PC-3 (cell line): ENCODE measurements around the gene TTC29. TPM values are rescaled to one million over a fixed set of nuclear protein-coding genes. Genes with fewer than 3 reads are reported as not detected.

ENCODE experiments used
- ATAC-seq: fragments of 200-7000 bp; cut with Tn5 transposase; 2 replicates; pipeline ENCODE4 v1.9.1; 2020; ENCODE audit warnings: mild to moderate bottlenecking, moderate library complexity
- BruUV-seq: library from RNA; stranded (reverse); fragments of 400-500 nt; replicated peaks from 2 replicates; lab custom pipeline; 2021; lab: Mats Ljungman, UMichigan
- CTCF ChIA-PET: fragments of 300-600 bp; sonication (Branson Sonifier 250); formaldehyde crosslinking; loops from one replicate; lab custom pipeline; 2022; ENCODE audit warnings: antibody characterized with exemption; lab: Charles Lee
- POLR2A ChIA-PET: fragments of 300-600 bp; sonication (Branson Sonifier 250); formaldehyde crosslinking; loops from one replicate; lab custom pipeline; 2022; ENCODE audit warnings: antibody characterized with exemption; ENCODE audit not compliant: unreplicated experiment; lab: Charles Lee
- DNase-seq: peaks from one replicate; pipeline ENCODE4 v3.0.0-alpha.2; 2015
- H2AFZ ChIP-seq: fragments of 300-600 bp; sonication (generic); 2 replicates; pipeline ENCODE4 v1.6.0; 2016; ENCODE audit warnings: antibody characterized with exemption, low read length
- H3F3A ChIP-seq: fragments of 300-600 bp; sonication (generic); one replicate; pipeline ENCODE4 v1.6.0; 2017; ENCODE audit warnings: antibody characterized with exemption, low read length, control low read depth, mild to moderate bottlenecking; ENCODE audit not compliant: unreplicated experiment
- H3K27ac ChIP-seq: fragments of 300-600 bp; sonication (generic); 2 replicates; pipeline ENCODE4 v1.5.1; 2016; ENCODE audit warnings: mild to moderate bottlenecking, low read length
- H3K27me3 ChIP-seq: fragments of 300-600 bp; sonication (generic); 2 replicates; pipeline ENCODE4 v1.6.1; 2016; ENCODE audit warnings: low read length, mixed read lengths
- H3K36me3 ChIP-seq: fragments of 300-600 bp; sonication (generic); 2 replicates; pipeline ENCODE4 v1.6.1; 2016; ENCODE audit warnings: low read depth, mixed run types, low read length, mixed read lengths
- H3K4me1 ChIP-seq: fragments of 300-600 bp; sonication (generic); 2 replicates; pipeline ENCODE4 v1.5.1; 2016; ENCODE audit warnings: low read length; ENCODE audit not compliant: insufficient read depth
- H3K4me2 ChIP-seq: fragments of 300-600 bp; sonication (generic); 2 replicates; pipeline ENCODE4 v1.6.0; 2016; ENCODE audit warnings: low read length
- H3K4me3 ChIP-seq: fragments of 300-600 bp; sonication (generic); 2 replicates; pipeline ENCODE4 v1.5.1; 2016; ENCODE audit warnings: mild to moderate bottlenecking, low read length, mixed read lengths
- H3K79me2 ChIP-seq: fragments of 300-600 bp; sonication (generic); 2 replicates; pipeline ENCODE4 v1.6.1; 2017; ENCODE audit warnings: low read length, mixed read lengths
- H3K9ac ChIP-seq: fragments of 300-600 bp; sonication (generic); 2 replicates; pipeline ENCODE4 v1.6.0; 2016; ENCODE audit warnings: mild to moderate bottlenecking, low read length
- H3K9me2 ChIP-seq: fragments of 300-600 bp; sonication (generic); replicated peaks from 2 replicates; pipeline ENCODE4 v1.6.1; 2016; ENCODE audit warnings: mixed run types, low read length, mixed read lengths
- H3K9me3 ChIP-seq: fragments of 300-600 bp; sonication (generic); 2 replicates; pipeline ENCODE4 v1.6.1; 2016; ENCODE audit warnings: low read length, mixed read lengths
- H4K20me1 ChIP-seq: fragments of 300-600 bp; sonication (generic); 2 replicates; pipeline ENCODE4 v1.6.1; 2016; ENCODE audit warnings: low read length, mixed read lengths
- EZH2 ChIP-seq: fragments of 300-600 bp; sonication (generic); IDR thresholded peaks from one replicate; pipeline ENCODE4 v1.6.1; 2017; ENCODE audit warnings: antibody characterized with exemption, mild to moderate bottlenecking, low read length; ENCODE audit not compliant: unreplicated experiment
- EZH2phosphoT487 ChIP-seq: fragments of 300-600 bp; sonication (generic); IDR thresholded peaks from 2 replicates; pipeline ENCODE4 v1.6.1; 2018; ENCODE audit warnings: mild to moderate bottlenecking, antibody characterized with exemption, low read length, borderline replicate concordance
- intact Hi-C: fragments of 100-400 bp; cut with micrococcal nuclease; formaldehyde crosslinking; loops from 2 replicates; pipeline ENCODE4 v1.9.0; 2023
- total RNA-seq: library from RNA; depleted of rRNA; stranded (reverse); fragments of >200 nt; gene quantifications from 2 replicates; pipeline ENCODE4 v1.2.3, GENCODE V29; 2014
- TF ChIP-seq, protein P1 (sequence below): fragments of 300-600 bp; sonication (generic); conservative IDR thresholded peaks from 2 replicates; pipeline ENCODE4 v1.5.1; 2017; ENCODE audit warnings: antibody characterized with exemption, low read depth, mild to moderate bottlenecking, low read length

TTC29 gene
- total RNA-seq, 1 experiment from 2014 or later: not detected

DNA sequence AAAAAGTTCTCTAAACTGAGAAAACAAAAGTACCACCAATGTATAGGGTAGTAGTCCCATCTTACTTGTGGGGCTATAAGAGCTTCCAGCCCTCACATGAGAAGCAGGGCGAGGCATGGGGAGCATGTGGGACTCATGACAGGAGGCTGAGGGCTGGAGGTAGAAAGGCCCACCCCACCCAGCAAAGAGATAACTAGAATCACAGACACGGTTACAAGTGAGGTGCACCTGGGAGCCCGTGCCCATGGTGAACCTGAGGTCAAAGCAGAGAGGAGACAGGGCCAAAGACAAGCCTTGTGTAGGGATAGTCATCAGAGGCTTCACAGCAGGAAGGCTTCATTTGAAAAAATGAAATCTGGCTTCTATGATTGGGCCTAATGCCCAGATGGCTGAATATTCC is 55.4 kb downstream of the TTC29 start:
- Histone ChIP-seq H3K27me3 (peaks cover 18% of the 10 kb centered on the region; the same call in 1 of the 2 replicates), H3F3A (no peaks in the 10 kb centered on the region), H3K9me2 (no peaks in the 10 kb centered on the region), H3K4me2 (no peak overlapping the region), H3K27ac (no peak overlapping the region), H3K4me3 (no peak overlapping the region), H4K20me1 (no peaks in the 10 kb centered on the region), H2AFZ (no peak overlapping the region), H3K4me1 (no peaks in the 10 kb centered on the region), H3K36me3 (no peaks in the 10 kb centered on the region), H3K9ac (no peak overlapping the region), H3K79me2 (no peaks in the 10 kb centered on the region), H3K9me3 (no peaks in the 10 kb centered on the region)
- intact Hi-C loops: no loop called here
- TF ChIP-seq EZH2phosphoT487 (no peak), EZH2 (no peak)
- TF ChIP-seq, protein P1, sequence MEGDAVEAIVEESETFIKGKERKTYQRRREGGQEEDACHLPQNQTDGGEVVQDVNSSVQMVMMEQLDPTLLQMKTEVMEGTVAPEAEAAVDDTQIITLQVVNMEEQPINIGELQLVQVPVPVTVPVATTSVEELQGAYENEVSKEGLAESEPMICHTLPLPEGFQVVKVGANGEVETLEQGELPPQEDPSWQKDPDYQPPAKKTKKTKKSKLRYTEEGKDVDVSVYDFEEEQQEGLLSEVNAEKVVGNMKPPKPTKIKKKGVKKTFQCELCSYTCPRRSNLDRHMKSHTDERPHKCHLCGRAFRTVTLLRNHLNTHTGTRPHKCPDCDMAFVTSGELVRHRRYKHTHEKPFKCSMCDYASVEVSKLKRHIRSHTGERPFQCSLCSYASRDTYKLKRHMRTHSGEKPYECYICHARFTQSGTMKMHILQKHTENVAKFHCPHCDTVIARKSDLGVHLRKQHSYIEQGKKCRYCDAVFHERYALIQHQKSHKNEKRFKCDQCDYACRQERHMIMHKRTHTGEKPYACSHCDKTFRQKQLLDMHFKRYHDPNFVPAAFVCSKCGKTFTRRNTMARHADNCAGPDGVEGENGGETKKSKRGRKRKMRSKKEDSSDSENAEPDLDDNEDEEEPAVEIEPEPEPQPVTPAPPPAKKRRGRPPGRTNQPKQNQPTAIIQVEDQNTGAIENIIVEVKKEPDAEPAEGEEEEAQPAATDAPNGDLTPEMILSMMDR: no peak
- BruUV-seq: no TSS peak
- POLR2A ChIA-PET: no interaction called here
- CTCF ChIA-PET: no interaction called here
- ATAC-seq (no peak), DNase-seq (no peak)

DNA sequence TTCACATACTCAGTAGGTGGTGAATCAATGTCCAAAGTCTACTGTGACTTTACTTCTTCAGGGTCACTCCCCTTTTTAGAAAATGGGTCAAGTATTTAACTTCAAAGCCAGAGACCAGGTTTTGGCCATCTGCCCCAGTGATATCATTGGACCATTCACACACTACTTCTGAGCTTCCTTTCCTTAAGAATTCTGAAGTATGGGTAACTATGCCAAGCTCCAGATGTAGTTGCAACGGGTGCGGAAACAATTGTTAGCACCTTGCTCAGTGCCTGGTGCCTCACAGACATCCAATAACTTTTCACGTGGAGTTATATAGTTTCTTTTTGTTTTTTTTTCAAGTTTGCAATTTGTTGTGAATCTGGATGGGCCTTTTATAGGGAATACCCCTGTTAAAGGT is 62.6 kb downstream of the TTC29 start:
- H2AFZ ChIP-seq: no peak overlapping the region
- H3K9me3 ChIP-seq: no peaks in the 10 kb centered on the region
- peaks cover 54% of the 10 kb centered on the region for H3K27me3 ChIP-seq
- no peak overlapping the region for H3K9ac ChIP-seq
- no peaks in the 10 kb centered on the region for H3K4me1 ChIP-seq
- H3F3A ChIP-seq: no peaks in the 10 kb centered on the region
- no peaks in the 10 kb centered on the region for H4K20me1 ChIP-seq
- no peak overlapping the region for H3K27ac ChIP-seq
- H3K4me2 ChIP-seq: no peak overlapping the region
- no TSS peak for BruUV-seq
- H3K4me3 ChIP-seq: no peak overlapping the region
- no peaks in the 10 kb centered on the region for H3K36me3 ChIP-seq
- DNase-seq (no peak), ATAC-seq (no peak)
- no peaks in the 10 kb centered on the region for H3K79me2 ChIP-seq
- no peaks in the 10 kb centered on the region for H3K9me2 ChIP-seq
- CTCF ChIA-PET: no interaction called here
- intact Hi-C loops: no loop called here
- POLR2A ChIA-PET: no interaction called here
- TF ChIP-seq, protein P1: no peak
- TF ChIP-seq EZH2 (no peak), EZH2phosphoT487 (no peak)

DNA sequence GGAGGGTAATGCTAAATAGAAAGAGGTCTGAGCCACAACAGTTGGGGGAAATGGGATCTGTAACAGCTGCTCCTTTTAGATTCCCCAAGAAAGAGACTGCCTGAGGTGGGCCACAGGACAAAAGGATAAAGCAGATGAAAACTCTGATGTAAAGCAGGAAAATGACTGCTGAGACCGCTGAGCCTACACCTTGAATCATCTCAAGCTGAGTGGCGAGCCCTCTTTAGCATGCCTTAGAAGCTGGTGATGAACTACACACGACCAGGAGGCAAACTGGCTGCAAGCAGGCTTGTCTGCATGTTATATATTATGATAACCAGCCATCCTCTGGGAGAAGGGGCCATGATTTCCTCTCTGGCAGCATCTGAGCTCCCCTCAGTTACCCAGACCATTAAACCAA is 88.4 kb downstream of the TTC29 start:
- peaks cover 59% of the 10 kb centered on the region for H3K27me3 ChIP-seq
- no peak overlapping the region for H2AFZ ChIP-seq
- no peak overlapping the region for H3K4me3 ChIP-seq
- no peaks in the 10 kb centered on the region for H4K20me1 ChIP-seq
- no peak overlapping the region for H3K27ac ChIP-seq
- CTCF ChIA-PET: no interaction called here
- no peak overlapping the region for H3K4me2 ChIP-seq
- DNase-seq (no peak), ATAC-seq (no peak)
- no peaks in the 10 kb centered on the region for H3K9me2 ChIP-seq
- no peaks in the 10 kb centered on the region for H3K79me2 ChIP-seq
- no peaks in the 10 kb centered on the region for H3K9me3 ChIP-seq
- no peaks in the 10 kb centered on the region for H3K4me1 ChIP-seq
- no TSS peak for BruUV-seq
- no peaks in the 10 kb centered on the region for H3F3A ChIP-seq
- POLR2A ChIA-PET: no interaction called here
- intact Hi-C loops: no loop called here
- H3K36me3 ChIP-seq: no peaks in the 10 kb centered on the region
- no peak overlapping the region for H3K9ac ChIP-seq
- TF ChIP-seq EZH2phosphoT487: no peak
- TF ChIP-seq, protein P1: no peak
